Ovary (tissue), 3 donors: Measurements from ENCODE around the gene ANGPTL2.

Experiments
- CTCF ChIP-seq, 3 donors: fragments of 450-650 bp in 2 of 3; fragments of 200-600 bp in 1 of 3; IDR thresholded peaks; one replicate each; pipeline versions ENCODE4 v1.5.1 to v1.8.0; 2016 to 2022; ENCODE audit warnings: antibody characterized with exemption in 3 of 3, mild to moderate bottlenecking in 1 of 3
- EP300 ChIP-seq: sonication (generic); formaldehyde crosslinking; IDR thresholded peaks from one replicate; pipeline ENCODE4 v1.6.1; 2017; ENCODE audit warnings: antibody characterized with exemption
- POLR2A ChIP-seq: fragments of 450-650 bp; IDR thresholded peaks from one replicate; pipeline ENCODE4 v1.6.1; 2017; ENCODE audit warnings: antibody characterized with exemption, mild to moderate bottlenecking, moderate library complexity
- donor health status: DM: no; HTN: no; CAD: no.

GRCh38 chr9:127143920-127144465 lies 21.6 kb upstream of the ANGPTL2 start:
- no peak for TF ChIP-seq CTCF (IDR thresholded peaks at IDR 0.05)
- TF ChIP-seq EP300: no peak
- no peak for TF ChIP-seq POLR2A
